ENCODE results near the gene PIK3R3.

GRCh38 chr1:46132529-46133180 is at the start of gene PIK3R3:
- TF ChIP-seq, protein P1, sequence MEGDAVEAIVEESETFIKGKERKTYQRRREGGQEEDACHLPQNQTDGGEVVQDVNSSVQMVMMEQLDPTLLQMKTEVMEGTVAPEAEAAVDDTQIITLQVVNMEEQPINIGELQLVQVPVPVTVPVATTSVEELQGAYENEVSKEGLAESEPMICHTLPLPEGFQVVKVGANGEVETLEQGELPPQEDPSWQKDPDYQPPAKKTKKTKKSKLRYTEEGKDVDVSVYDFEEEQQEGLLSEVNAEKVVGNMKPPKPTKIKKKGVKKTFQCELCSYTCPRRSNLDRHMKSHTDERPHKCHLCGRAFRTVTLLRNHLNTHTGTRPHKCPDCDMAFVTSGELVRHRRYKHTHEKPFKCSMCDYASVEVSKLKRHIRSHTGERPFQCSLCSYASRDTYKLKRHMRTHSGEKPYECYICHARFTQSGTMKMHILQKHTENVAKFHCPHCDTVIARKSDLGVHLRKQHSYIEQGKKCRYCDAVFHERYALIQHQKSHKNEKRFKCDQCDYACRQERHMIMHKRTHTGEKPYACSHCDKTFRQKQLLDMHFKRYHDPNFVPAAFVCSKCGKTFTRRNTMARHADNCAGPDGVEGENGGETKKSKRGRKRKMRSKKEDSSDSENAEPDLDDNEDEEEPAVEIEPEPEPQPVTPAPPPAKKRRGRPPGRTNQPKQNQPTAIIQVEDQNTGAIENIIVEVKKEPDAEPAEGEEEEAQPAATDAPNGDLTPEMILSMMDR (conservative IDR thresholded peaks at IDR 0.05; ENCODE audit: low read length): no peak
- no peak for TF ChIP-seq EZH2phosphoT487 (IDR thresholded peaks at IDR 0.05; ENCODE audit: borderline replicate concordance)

All from Loucy (cell line).